Erythroblast (primary cell): ENCODE results near the gene SCUBE1.

Experiments
- GATA1 ChIP-seq: IDR thresholded peaks from 2 replicates; pipeline ENCODE4 v1.6.1; 2011; ENCODE audit warnings: low read depth, mild to moderate bottlenecking, control low read depth, low read length, moderate library complexity
- POLR2A ChIP-seq: IDR thresholded peaks from 2 replicates; pipeline ENCODE4 v1.6.1; 2011; ENCODE audit warnings: mild to moderate bottlenecking, low read length

- TF ChIP-seq POLR2A, result no peak
- TF ChIP-seq GATA1, result no peak
Measured at GRCh38 chr22:43222987-43223386, 120.2 kb downstream of the SCUBE1 start.
